Gastroesophageal sphincter (tissue), 4 donors: ENCODE results near the gene AGTR1. TPM values are rescaled to one million over a fixed set of nuclear protein-coding genes. Genes with fewer than 3 reads are reported as not detected.

Experiments used
- ATAC-seq: fragments of 150-250 bp; one replicate; pipeline ENCODE4 v1.9.1; 2016; ENCODE audit warnings: mild to moderate bottlenecking, moderate library complexity
- H3K27ac ChIP-seq, 4 donors: fragments of 200-600 bp; sonication (generic) in 3 of 4; 1 replicate in 3 of 4; 2 replicates in 1 of 4; pipeline ENCODE4 v1.5.1; 2016 to 2019
- H3K27me3 ChIP-seq: fragments of 200-600 bp; sonication (generic); one replicate; pipeline ENCODE4 v1.5.1; 2019
- H3K36me3 ChIP-seq, 2 donors: fragments of 200-600 bp; sonication (generic); one replicate each; pipeline ENCODE4 v1.5.1; 2019; ENCODE audit warnings: control low read depth in 1 of 2
- H3K4me1 ChIP-seq, 3 donors: fragments of 200-600 bp; sonication (generic); 1 replicate in 2 of 3; 2 replicates in 1 of 3; pipeline ENCODE4 v1.5.1; 2016 to 2019; ENCODE audit warnings: control low read depth in 2 of 3
- H3K4me3 ChIP-seq, 2 donors: fragments of 200-600 bp; sonication (generic); one replicate each; pipeline ENCODE4 v1.5.1; 2019; ENCODE audit warnings: mild to moderate bottlenecking in 1 of 2, moderate library complexity in 1 of 2
- H3K9me3 ChIP-seq, 3 donors: fragments of 200-600 bp; sonication (generic); one replicate each; pipeline ENCODE4 v1.5.1; 2017 to 2019; ENCODE audit warnings: control low read depth in 2 of 3
- EP300 ChIP-seq: sonication (generic); formaldehyde crosslinking; IDR thresholded peaks from one replicate; pipeline ENCODE4 v1.6.1; 2017; ENCODE audit warnings: antibody characterized with exemption, mild to moderate bottlenecking
- POLR2A ChIP-seq, 2 donors: fragments of 450-650 bp; IDR thresholded peaks; one replicate each; pipeline ENCODE4 v1.6.1; 2017; ENCODE audit warnings: antibody characterized with exemption in 2 of 2, mild to moderate bottlenecking in 2 of 2, moderate library complexity in 1 of 2
- POLR2AphosphoS5 ChIP-seq: sonication (generic); formaldehyde crosslinking; IDR thresholded peaks from one replicate; pipeline ENCODE4 v1.6.1; 2017; ENCODE audit warnings: antibody characterized with exemption
- WGBS, 2 donors: methylation state at CpG; one replicate each; pipeline ENCODE4 v1.1.5; 2018; ENCODE audit warnings: low coverage in 1 of 2; 5-methylcytosine and 5-hydroxymethylcytosine counted together
- total RNA-seq, 4 donors: library from RNA; depleted of rRNA; stranded (reverse); fragments of >200 nt; gene quantifications; one replicate each; pipeline ENCODE4 v1.1.0, GENCODE V29; 2016
- TF ChIP-seq, protein P1 (sequence below), 4 experiments: fragments of 200-600 bp in 2 of 4; fragments of 450-650 bp in 2 of 4; sonication (generic) in 1 of 4; IDR thresholded peaks; one replicate each; pipeline ENCODE4 v1.5.1; 2017 to 2019; ENCODE audit warnings: antibody characterized with exemption in 4 of 4, mild to moderate bottlenecking in 2 of 4, moderate library complexity in 2 of 4

AGTR1 gene
- total RNA-seq, 4 donors from 2014 or later: 13.4 to 32.4 (median 22.0) TPM

DNA sequence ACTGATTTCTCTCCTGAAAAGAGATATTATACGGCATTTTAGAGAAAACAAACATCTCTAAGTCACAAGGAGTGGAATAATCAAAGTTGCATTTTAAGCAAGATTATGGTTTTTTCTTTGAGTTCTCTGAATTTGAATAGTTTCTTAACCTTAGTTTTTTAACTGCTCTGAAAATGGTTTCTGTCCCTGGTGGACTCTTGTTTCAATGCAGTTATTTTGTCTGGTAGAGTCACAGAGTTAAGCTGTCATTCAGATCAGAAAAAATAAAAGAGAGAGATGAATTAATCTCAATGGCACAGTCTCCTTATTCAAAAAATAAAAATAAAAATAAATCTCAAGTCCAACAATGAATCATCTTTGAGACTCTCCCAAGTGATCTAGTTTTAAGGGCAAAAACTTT lies 19.0 kb downstream of the AGTR1 start:
- Histone ChIP-seq H3K36me3 (no peaks in the 10 kb centered on the region), H3K4me3 (no peak overlapping the region), H3K27ac (no peak overlapping the region), H3K27me3 (no peaks in the 10 kb centered on the region), H3K9me3 (no peaks in the 10 kb centered on the region), H3K4me1 (peaks cover 0 to 30% (median 0%) of the 10 kb centered on the region in 3 donors)
- no peak for ATAC-seq
- TF ChIP-seq, protein P1, sequence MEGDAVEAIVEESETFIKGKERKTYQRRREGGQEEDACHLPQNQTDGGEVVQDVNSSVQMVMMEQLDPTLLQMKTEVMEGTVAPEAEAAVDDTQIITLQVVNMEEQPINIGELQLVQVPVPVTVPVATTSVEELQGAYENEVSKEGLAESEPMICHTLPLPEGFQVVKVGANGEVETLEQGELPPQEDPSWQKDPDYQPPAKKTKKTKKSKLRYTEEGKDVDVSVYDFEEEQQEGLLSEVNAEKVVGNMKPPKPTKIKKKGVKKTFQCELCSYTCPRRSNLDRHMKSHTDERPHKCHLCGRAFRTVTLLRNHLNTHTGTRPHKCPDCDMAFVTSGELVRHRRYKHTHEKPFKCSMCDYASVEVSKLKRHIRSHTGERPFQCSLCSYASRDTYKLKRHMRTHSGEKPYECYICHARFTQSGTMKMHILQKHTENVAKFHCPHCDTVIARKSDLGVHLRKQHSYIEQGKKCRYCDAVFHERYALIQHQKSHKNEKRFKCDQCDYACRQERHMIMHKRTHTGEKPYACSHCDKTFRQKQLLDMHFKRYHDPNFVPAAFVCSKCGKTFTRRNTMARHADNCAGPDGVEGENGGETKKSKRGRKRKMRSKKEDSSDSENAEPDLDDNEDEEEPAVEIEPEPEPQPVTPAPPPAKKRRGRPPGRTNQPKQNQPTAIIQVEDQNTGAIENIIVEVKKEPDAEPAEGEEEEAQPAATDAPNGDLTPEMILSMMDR (IDR thresholded peaks at IDR 0.05): peak in 2 of 4 experiments; percentile 3 to 5
- TF ChIP-seq POLR2A (IDR thresholded peaks at IDR 0.05) (no peak), EP300 (no peak), POLR2AphosphoS5 (no peak)
- WGBS, 2 donors: 86 to 89% methylated on average over 1 of the region's 1 CpG

DNA sequence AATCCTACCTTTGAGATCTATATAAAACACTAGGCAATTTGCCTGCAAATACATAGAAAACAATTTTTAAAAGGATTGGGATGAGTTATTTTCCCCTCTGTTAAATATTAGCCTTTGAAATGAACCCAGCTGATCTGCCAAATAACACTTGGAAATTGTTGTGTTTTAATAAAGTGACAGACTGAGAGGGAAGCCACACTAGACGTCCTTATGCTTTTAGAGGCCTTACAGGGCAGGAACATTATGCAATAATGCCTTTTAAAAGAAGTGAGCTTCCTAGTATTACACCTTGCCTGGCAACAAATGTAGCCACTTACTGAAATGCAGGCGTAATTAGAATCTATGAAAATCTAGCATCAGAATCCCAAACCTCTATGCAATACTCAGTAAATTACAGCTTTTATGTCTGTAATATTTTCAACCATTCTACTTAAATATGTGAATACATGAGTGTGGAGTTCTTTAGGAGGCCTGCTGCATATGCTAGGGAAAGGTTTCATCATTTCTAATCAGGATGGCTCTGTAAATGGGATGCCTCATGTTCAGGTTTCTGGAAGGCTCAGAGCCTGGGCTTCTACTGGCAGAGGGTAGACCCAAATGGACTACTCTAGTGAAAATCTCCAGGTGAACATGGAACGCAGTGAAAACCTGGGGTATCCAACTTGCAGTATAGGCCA lies 20.3 kb downstream of the AGTR1 start:
- Histone ChIP-seq H3K9me3 (no peaks in the 10 kb centered on the region), H3K4me1 (peaks cover 0 to 20% (median 0%) of the 10 kb centered on the region in 3 donors), H3K27me3 (no peaks in the 10 kb centered on the region), H3K4me3 (no peak overlapping the region), H3K36me3 (no peaks in the 10 kb centered on the region), H3K27ac (no peak overlapping the region)
- TF ChIP-seq, protein P1 (IDR thresholded peaks at IDR 0.05): no peak
- TF ChIP-seq POLR2AphosphoS5: no peak
- no peak for TF ChIP-seq POLR2A (IDR thresholded peaks at IDR 0.05)
- no peak for TF ChIP-seq EP300
- WGBS, 2 donors: 33 to 37% methylated on average over 3 of the region's 3 CpGs
- no peak for ATAC-seq

DNA sequence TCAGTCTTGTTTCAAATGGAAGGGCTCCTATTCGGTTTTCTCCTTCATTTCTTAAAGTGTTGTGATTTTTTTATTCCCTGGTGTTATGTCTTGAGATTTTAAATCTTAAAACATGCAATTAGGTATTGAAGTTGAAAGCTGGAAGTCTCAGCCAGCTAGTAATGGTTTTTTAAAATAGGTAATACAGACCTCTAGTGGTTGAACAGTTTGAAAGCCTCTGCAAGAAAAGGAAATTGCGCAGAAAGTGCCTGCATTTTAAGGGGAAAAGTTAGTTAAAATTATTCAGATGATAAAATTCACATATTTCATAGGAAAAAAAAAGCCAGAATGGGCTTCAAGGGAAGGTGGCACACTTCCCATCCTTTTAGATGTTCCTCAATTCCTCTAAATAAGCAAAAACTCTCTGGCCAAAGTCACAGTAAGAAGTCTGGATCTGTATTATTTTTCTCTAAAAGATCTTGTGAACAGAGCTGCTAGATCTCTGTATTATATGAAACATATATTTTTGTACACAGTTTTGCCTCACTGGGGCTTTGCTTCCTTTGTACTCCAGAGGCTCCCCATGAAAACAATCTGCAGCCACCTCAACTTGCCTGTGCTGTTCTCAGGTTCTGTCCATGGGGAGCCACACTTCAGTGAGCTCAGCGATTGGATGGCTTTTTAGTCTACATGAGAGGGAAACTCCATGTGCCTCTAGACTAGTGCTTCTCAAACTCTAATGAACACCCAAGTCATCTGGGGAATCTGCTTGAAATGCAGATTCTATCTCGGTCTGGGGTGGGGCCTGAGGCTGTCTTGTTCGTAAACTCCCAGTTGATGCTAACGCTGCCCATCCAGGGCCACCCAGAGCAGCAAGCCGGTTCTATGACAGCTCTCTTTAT lies 21.5 kb downstream of the AGTR1 start:
- 48 to 73% methylated on average over 5 to 7 of the region's 7 CpGs for WGBS, 2 donors
- H3K27me3 ChIP-seq: no peaks in the 10 kb centered on the region
- TF ChIP-seq, protein P1 (IDR thresholded peaks at IDR 0.05): peak; percentile 37 to 58 (median 50)
- no peak for TF ChIP-seq EP300
- no peak for TF ChIP-seq POLR2AphosphoS5
- H3K27ac ChIP-seq: no peak overlapping the region
- no peak overlapping the region for H3K4me3 ChIP-seq
- no peak for ATAC-seq
- H3K36me3 ChIP-seq: no peaks in the 10 kb centered on the region
- peaks cover 0 to 20% (median 0%) of the 10 kb centered on the region in 3 donors for H3K4me1 ChIP-seq
- no peaks in the 10 kb centered on the region for H3K9me3 ChIP-seq

DNA sequence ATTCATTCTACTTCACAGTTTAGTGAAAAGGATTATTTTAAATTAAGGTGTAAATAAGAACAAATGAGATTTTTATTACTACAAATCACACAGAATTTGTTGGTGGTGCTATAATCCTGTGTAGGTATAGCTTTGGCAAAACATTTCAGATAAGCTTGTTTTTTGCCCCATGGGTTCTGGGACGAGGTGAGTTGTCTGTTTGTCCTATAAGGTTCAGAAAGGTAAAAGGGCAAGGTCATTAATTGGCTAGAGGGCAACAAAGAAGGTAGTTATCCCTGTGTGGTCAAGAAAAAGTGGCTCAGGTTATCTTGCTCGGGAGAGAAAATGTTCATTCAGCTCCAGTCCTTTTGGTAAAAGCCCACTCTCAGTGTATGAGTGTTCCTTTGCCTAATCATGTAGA lies 23.2 kb downstream of the AGTR1 start:
- Histone ChIP-seq H3K4me1 (peaks cover 0 to 20% (median 0%) of the 10 kb centered on the region in 3 donors), H3K27ac (no peak overlapping the region), H3K27me3 (no peaks in the 10 kb centered on the region), H3K4me3 (no peak overlapping the region), H3K36me3 (no peaks in the 10 kb centered on the region), H3K9me3 (no peaks in the 10 kb centered on the region)
- ATAC-seq: no peak
- TF ChIP-seq EP300 (no peak), POLR2A (IDR thresholded peaks at IDR 0.05) (no peak), POLR2AphosphoS5 (no peak)
- TF ChIP-seq, protein P1 (IDR thresholded peaks at IDR 0.05): no peak
- WGBS, 2 donors: 80 to 88% methylated on average over 2 of the region's 2 CpGs
